HUDEP-2 (cell line): ENCODE results near the gene DNTT.
"Not testable (repeated sequence)": the region's sequence is repeated elsewhere in the genome, so short reads cannot be mapped to it uniquely, and the experiment has no call there.

ENCODE experiments used
- DNase-seq, 76 experiments: peaks; one replicate each; lab custom pipeline; 2025; ENCODE audit not compliant: unreplicated experiment in 76 of 76; lab: John Stamatoyannopoulos, UW

DNTT gene

DNA sequence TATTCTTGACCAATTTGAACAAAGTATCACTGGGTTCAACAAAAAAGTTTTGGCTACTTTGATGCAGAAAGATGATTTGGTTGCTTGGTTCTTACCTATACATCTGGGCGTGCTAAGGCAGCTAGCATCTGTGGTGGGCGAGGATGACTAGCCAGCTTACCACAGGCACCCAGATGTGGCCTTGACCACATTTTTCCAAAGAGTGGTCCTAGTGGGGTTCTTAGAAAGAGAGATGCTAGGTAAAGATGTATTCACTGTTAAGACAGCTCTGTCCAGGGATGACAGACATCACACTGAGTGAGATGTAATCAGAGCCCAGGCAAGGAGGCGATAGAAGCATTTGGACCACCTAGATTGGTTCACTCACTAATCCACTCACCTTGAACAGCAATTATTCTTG is 785 bp downstream of the DNTT start:
- no peak for DNase-seq

DNA sequence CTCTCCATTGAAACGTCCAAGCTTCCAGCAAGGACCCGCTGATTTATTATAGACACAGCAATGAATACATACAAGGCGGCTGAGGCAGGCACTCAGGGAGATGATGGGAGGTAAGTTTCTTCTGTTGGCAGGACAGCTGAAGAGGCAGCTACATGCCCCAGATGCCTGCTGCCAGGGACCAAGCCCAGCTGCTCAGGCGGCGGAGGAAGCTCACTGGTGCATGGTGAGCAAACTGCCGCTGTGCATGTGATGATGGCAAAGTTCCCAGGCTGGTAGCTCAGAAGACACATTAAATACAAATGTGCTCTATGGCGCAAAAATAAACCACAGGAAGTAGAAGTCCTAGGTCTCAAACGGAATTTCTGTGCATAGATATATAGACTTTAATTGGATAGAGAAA is 2.3 kb downstream of the DNTT start:
- peak in 1 of 76 experiments; percentile 3 for DNase-seq

- DNase-seq: not testable (repeated sequence)
These were observed 4.6 kb downstream of the DNTT start for GRCh38 chr10:96308854-96309253.

- no peak for DNase-seq
These were observed 5.5 kb downstream of the DNTT start for GRCh38 chr10:96309628-96310320.

DNA sequence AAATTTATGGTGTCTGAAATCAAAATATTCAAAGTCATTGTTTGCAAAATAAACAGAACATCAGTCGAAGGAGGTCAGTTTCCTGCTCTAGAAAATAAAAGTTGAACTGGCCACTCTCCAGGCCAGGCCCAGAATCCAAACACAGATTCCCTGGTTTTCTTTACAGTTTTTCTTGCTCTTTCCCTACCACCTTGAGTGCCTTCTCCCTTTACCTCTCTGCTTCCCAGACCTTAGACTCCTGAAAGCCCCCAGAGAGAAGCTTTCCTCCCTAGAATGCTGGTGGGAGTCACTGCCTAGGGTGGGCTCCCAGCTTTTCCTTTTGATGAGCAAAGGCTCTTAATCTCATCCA is 6.1 kb downstream of the DNTT start:
- DNase-seq: no peak

DNA sequence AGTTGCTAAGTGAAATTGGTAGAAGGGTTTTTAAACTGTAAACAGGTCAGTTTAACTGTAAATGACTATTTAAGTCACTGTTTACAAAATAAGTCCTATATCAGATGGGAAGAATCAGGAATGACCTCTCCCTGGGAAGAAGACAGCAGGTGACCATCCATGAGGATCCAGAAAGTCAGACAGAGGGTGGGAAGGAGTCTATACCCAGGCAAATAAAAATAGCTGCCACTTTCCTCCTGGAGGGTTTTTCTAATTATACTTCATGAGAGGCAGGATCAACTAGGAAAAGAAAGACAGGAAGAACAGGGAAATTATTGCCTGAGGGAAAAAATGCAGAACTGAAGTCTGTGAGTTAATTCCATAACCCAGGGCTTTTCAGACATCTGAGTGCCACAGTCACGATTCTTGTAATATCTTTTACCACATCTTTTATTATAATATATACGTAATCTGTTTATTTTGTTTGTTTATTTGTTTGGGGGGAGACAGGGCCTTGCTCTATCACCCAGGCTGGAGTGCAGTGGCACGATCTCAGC is 7.0 kb downstream of the DNTT start:
- no peak for DNase-seq

- DNase-seq: no peak
These were observed 9.1 kb downstream of the DNTT start for GRCh38 chr10:96313344-96313743.

- no peak for DNase-seq
These were observed 13.0 kb downstream of the DNTT start for GRCh38 chr10:96317067-96317833.

DNA sequence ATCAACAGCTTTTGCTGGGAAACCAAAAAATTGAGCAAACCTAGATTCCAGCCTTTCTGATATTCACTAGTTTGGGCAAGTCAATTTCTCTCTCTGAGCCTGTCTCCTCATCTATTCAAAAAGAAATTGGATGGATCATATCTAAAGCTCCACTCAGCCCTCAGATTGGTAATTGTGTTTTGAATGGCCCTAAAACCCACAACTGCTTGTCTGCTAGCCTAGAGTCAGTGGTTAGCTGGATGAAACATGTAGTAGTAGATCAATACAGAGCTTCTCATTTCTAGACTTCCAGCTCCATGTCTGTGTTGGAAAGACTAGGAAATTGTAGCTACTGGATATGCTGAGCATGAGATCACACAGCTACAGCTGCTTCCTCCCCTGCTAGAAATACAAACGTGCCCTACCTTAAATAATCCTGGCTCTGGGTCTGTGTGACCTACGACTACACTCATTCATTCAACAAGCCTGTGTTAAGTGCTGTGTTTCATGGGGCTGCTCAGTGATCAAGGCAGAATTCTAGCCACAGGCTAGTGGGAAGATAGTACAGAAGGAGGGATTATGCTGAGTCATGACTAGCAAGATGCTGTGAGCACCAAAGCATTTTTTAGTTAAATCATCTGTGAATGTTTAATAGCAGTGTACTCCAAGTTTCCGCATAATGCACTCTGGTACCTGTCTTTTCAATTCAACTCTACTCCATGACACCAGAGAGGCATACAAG is 15.7 kb downstream of the DNTT start:
- DNase-seq: no peak

DNA sequence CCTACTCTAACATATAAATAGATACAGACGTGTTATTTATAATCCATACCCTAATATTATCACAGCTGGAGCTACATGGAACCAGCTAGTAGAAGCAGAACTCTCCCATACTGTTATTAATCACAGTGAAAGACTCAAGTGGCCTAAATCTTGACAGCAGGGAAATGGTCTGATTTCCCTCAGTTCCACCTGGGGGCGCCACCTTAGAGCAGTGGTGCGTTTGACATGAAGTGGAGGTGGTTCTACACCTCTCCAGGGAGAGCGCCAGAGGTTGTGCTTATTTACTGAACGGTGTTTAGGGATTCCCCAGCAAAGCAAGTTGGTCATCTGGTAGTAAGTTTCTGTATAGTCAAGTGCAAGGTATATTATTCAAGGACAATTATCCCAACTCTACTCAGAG is 17.6 kb downstream of the DNTT start:
- no peak for DNase-seq

DNA sequence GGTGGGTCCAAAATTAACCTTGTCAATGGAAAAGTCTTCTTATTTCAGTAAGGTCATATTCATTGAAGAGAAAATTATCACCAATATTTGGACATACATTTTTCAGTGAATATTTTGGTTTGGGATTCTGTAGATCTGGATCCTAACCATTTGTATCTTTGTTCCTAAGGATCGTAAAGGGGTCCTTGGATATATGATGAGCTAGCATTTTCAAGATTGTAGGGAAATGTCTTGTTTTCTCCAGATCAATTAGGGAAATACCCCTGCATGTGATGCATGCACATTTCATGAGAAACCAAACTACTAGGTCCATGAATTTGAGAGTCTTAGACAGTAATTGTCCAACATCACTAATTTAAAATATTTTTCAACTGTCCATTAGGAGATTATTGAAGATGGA is 18.0 kb downstream of the DNTT start:
- no peak for DNase-seq

DNA sequence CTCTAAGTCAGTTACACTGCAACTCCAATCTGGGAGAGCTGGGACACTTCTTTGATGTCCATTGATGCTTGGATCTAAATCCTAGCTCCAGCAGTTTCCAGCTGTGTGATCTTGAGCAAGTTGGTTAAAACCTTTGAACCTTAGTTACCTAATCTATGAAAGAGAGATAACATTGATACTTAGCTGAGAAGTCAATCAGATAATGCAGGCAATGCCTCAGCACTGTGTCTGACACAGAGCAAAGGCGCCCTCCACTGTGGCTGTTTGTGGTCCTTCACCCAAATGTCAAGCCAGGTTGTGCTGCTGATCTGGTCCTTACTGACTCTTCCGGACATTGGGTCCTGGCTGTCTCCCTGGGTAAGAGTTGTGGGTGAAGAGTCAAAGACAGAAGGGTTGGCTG is 20.2 kb downstream of the DNTT start:
- DNase-seq: no peak

GRCh38 chr10:96325719-96326373 is 21.6 kb downstream of the DNTT start:
- DNase-seq: no peak

- DNase-seq: no peak
These were observed 23.2 kb downstream of the DNTT start for GRCh38 chr10:96327462-96327861.

DNA sequence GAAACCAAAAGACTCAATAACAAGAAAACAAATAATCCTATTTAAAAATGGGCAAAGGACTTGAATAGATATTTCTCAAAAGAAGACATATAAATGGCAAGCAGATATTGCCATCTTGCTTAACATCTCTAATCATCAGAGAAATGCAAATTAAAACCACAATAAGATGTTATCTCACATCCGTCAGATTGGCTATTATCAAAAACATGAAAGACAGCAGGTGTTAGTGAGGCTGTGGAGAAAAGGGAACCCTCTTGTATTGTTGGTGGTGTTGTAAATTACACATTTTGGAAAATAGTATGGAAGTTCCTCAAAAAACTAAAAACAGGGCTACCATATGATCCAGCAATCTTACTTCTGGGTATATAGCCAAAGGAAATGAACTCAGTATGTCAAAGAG is 28.9 kb downstream of the DNTT start:
- no peak for DNase-seq

- DNase-seq: peak in 9 of 76 experiments; percentile 1 to 13 (median 4)
These were observed 30.6 kb downstream of the DNTT start for GRCh38 chr10:96334616-96335526.

DNA sequence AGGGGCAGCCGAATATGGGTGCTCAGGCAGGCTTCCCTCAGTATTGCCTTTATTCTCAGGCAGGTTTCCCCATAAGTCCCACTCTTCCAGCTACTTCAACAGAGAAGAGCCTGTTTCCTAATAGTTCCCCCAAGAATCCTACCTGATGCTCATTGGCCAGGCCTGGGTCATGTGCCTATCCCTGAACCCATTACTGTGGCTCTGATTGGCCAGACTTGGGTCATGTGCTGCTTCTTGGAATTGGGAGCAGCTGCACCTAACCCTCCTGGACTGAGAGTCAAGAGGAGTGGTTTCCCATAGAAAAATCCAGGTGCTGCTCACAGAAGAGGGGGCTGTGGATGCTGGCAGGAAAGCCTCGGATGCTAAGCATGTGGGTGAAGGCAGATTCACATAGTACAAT is 32.9 kb downstream of the DNTT start:
- DNase-seq: no peak

DNA sequence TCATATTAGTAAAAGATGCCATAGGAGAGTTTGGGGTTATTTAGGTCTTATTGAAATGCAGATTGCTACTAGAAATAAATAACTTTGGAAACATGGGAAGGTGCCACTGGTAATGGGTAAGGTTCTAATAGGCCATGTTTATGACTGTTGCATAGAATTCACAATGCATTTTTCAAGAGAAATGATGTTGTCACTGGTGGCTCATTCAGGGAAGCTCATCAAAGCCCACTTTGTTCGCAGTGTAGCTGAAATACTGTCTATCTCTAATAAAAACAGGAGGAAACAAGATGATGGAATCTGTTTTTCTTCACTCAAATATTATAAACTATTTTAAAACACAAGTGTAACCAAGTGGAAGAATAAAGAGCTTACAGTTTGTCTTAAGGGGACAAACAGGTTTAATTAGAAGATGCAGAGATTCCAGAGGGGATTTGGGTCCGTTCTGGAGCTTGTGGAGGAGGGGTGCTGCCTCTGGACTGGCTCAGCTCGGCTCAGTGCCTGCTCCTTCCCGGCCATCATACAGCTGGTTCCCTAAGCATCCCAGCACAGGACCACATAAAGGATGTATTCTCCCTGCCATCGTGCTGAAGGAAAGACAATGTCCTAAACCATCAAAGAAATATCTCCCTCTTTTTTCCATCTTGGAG is 34.2 kb downstream of the DNTT start:
- no peak for DNase-seq

GRCh38 chr10:96339383-96339782 is 35.1 kb downstream of the DNTT start:
- no peak for DNase-seq
